T-helper 2 cell (primary cell): ENCODE data around the gene ZFAND6.

ENCODE experiments used
- DNase-seq, 5 experiments: peaks; one replicate each; pipeline versions ENCODE4 v3.0.0 to v3.0.0-alpha.2; 2012 to 2022

The ZFAND6 gene

GRCh38 chr15:80171787-80172186, 112.3 kb downstream of the ZFAND6 start:
- no peak for DNase-seq

GRCh38 chr15:80172401-80172800, 112.9 kb downstream of the ZFAND6 start:
- no peak for DNase-seq

- peak; percentile 21 to 67 (median 44) for DNase-seq
These were observed 113.7 kb downstream of the ZFAND6 start for GRCh38 chr15:80173022-80173759.

- DNase-seq, result no peak
These were observed 114.7 kb downstream of the ZFAND6 start for GRCh38 chr15:80174017-80174746.

- no peak for DNase-seq
These were observed 116.0 kb downstream of the ZFAND6 start for GRCh38 chr15:80175436-80175835.

- DNase-seq, result no peak
These were observed 117.0 kb downstream of the ZFAND6 start for GRCh38 chr15:80176443-80176842.

- DNase-seq, result no peak
These were observed 117.7 kb downstream of the ZFAND6 start for GRCh38 chr15:80177156-80177555.

GRCh38 chr15:80179025-80179759, 119.7 kb downstream of the ZFAND6 start:
- no peak for DNase-seq

GRCh38 chr15:80179935-80180334, 120.5 kb downstream of the ZFAND6 start:
- DNase-seq, result no peak

GRCh38 chr15:80180468-80180867, 121.0 kb downstream of the ZFAND6 start:
- DNase-seq, result no peak

GRCh38 chr15:80180986-80181385, 121.5 kb downstream of the ZFAND6 start:
- DNase-seq, result no peak

GRCh38 chr15:80182611-80183261, 123.3 kb downstream of the ZFAND6 start:
- no peak for DNase-seq

GRCh38 chr15:80183306-80183705, 123.8 kb downstream of the ZFAND6 start:
- DNase-seq, result no peak

- DNase-seq, result no peak
These were observed 124.4 kb downstream of the ZFAND6 start for GRCh38 chr15:80183886-80184285.

GRCh38 chr15:80184554-80184953, 125.1 kb downstream of the ZFAND6 start:
- no peak for DNase-seq

GRCh38 chr15:80185152-80185551, 125.7 kb downstream of the ZFAND6 start:
- DNase-seq, result no peak

- no peak for DNase-seq
These were observed 126.6 kb downstream of the ZFAND6 start for GRCh38 chr15:80186066-80186465.

- DNase-seq, result no peak
These were observed 127.1 kb downstream of the ZFAND6 start for GRCh38 chr15:80186597-80186996.
